ENCODE results near the gene UBTD1.
A peak's percentile ranks its signal among the peaks of the same experiment; 100 is the strongest.

UBTD1 gene

DNA sequence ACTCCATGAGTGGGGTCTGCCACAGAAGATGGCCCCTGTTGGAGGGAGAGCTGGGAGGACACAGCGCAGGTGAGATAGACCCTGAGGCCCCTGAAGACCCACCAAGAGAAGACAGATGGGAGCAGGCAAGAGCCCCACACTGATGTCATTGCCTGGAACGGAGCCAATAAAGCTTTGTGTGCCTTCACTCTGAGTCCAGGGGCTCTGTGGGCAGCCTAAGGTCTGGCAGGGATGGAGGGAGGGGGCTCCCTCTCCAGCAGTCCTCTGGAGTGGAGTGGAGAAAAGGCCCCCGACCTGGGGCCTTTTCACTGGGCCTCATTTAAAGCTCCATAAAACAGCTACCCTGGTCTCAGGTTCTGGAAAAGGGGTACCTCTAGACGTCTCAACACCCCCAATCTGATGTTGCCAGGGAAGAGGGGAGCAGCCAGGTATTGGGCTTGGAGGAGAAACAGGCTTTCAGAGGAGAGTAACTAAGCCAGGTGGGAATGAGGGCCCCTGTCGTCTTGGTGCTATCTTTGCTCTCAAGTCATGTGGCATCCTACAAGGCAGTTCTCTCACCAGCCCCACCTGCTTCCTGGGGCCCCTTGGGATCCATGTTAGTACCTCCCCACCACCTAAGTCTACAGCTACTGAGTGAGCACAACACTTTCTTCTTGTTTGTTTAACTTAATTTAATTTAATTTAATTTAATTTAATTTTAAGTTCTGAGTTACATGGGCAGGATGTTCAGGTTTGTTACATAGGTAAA lies 92.2 kb downstream of the UBTD1 start:
- Histone ChIP-seq H3K4me2 (0 out of 22 replicates have a peak overlapping the region, but pooled peaks of 1 of the 11 experiments have one; percentile 1), H3K36me3 (no peaks in the 10 kb centered on the region), H3K27me3 (no peaks in the 10 kb centered on the region), H3K9me3 (replicated peaks in 1 of 11) (no peaks in the 10 kb centered on the region), H3K4me3 (no peak overlapping the region), H3K4me1 (peaks cover 0 to 12% (median 0%) of the 10 kb centered on the region in 10 experiments; a peak in 3 of 20 replicates), H4K20me1 (no peaks in the 10 kb centered on the region), H3K9ac (no peak overlapping the region), H3K27ac (no peak overlapping the region)
- TF ChIP-seq Cebpa-rat (IDR thresholded peaks at IDR 0.05), result no peak

DNA sequence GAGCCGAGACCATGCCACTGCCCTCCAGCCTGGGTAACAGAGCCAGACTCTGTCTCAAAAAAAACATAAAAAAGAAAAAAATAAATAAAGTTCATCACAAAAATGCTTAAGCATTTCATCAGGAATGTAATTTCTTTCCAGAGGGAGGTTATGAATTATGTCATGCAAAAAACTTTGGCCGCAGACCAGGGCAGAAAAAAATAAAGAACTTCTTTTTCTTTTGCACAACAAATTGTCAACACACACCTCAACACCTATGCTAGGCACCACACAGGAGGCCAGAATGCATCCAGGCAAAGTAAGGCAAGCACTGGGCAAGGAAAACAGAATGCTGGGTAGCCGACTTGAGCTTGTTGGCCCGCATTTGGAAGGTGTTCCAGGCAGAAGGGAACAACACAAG lies 94.7 kb downstream of the UBTD1 start:
- H3K9ac ChIP-seq, result no peak overlapping the region
- TF ChIP-seq Cebpa-rat (IDR thresholded peaks at IDR 0.05), result no peak

DNA sequence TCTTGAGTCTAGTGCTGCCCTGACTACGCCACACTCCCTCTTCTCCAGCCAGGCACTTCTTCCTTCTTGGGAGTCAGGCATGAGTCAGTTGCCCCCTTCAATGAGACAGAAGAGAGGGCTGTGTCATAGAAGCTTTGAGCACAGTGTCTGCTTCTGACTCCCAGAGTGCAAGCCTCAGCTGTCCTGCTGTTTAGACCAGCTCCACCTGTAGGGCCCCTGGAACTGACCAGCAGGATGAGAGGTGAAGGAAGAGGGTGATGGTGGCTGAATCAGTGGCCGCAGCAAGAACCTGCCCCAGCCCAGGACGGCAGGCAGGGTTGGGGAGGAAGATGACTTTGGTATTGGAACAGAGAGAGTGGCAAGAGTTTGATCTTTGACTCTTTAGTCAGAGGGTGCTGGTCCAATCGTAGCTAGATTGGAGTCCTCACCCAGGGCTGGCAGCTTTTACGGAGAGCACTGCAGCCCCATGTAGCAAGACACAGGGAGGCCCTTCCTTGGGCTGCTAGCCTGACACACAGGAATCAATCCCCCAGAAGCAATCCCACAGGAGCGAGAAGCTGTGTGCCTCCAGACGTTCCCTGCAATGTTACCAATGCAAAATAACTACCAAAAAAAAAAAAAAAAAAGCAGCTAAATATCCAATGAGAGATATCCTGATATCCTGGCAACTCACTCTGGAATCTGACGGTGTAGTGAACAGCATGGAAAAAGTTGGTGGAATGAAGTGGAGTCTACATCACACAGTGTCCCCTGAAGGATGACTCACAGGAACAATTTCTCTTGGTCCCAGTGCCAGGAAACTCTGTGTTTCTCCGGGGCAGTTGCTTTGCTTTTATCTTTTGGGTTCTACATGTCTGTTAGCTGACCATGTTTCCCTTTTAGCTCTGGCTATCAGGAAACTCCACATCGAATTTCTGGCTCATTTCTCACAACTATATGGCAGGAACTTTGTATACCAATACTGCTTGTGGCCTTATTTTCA lies 97.7 kb downstream of the UBTD1 start:
- Histone ChIP-seq H3K27ac (no peak overlapping the region), H3K4me2 (peak overlapping the region in 1 of 11 experiments; percentile 35; a peak in 1 of 22 replicates)

More for the DNA sequence above, 94.7 kb downstream of the UBTD1 start:
- Histone ChIP-seq H3K4me2 (no peak overlapping the region), H3K36me3 (no peaks in the 10 kb centered on the region), H3K4me3 (no peak overlapping the region), H3K27me3 (no peaks in the 10 kb centered on the region), H4K20me1 (no peaks in the 10 kb centered on the region; a peak in 1 of 22 replicates), H3K9me3 (replicated peaks in 1 of 11) (no peaks in the 10 kb centered on the region), H3K4me1 (peaks cover under 1 to 17% (median 6%) of the 10 kb centered on the region in 10 experiments; a peak in 14 of 20 replicates), H3K27ac (no peak overlapping the region)

DNA sequence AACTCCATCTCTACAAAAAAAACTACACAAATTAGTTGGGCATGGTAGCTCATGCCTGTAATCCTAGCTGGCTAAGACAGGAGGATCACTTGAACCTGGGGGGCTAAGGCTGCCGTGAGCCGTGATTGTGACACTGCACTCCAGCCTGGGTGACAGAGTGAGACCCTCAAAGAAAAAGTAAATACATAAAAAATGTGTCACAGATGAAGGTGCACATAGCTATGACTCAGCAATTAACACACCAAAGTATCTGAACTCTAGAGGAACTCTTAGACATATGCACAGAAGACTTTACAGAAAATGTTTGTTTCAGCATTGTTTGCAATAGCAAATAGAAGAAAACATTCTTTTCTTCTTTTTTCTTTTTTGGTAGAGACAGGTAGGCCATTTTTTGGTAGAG lies 99.1 kb downstream of the UBTD1 start:
- no peak for TF ChIP-seq Cebpa-rat (IDR thresholded peaks at IDR 0.05)
- H3K9ac ChIP-seq, result no peak overlapping the region
- H3K4me3 ChIP-seq, result no peak overlapping the region
- no peaks in the 10 kb centered on the region; a peak in 1 of 22 replicates for H4K20me1 ChIP-seq
- H3K36me3 ChIP-seq, result no peaks in the 10 kb centered on the region
- no peaks in the 10 kb centered on the region for H3K27me3 ChIP-seq
- no peaks in the 10 kb centered on the region for H3K9me3 ChIP-seq (replicated peaks in 1 of 11)
- H3K4me1 ChIP-seq, result peaks cover 0 to 17% (median 11%) of the 10 kb centered on the region in 10 experiments; a peak in 15 of 20 replicates
- H3K4me2 ChIP-seq, result peak overlapping the region in 1 of 11 experiments; percentile 37; a peak in 1 of 22 replicates
- H3K27ac ChIP-seq, result peak overlapping the region in 4 of 11 experiments; percentile 15 to 56 (median 39); a peak in 5 of 22 replicates

More for the DNA sequence above, 97.7 kb downstream of the UBTD1 start:
- H3K9me3 ChIP-seq (replicated peaks in 1 of 11), result no peaks in the 10 kb centered on the region
- no peaks in the 10 kb centered on the region; a peak in 1 of 22 replicates for H4K20me1 ChIP-seq
- H3K9ac ChIP-seq, result no peak overlapping the region
- TF ChIP-seq Cebpa-rat (IDR thresholded peaks at IDR 0.05), result no peak
- H3K4me1 ChIP-seq, result peaks cover 0 to 17% (median 12%) of the 10 kb centered on the region in 10 experiments; a peak in 15 of 20 replicates
- no peaks in the 10 kb centered on the region for H3K36me3 ChIP-seq
- H3K4me3 ChIP-seq, result no peak overlapping the region
- no peaks in the 10 kb centered on the region for H3K27me3 ChIP-seq

DNA sequence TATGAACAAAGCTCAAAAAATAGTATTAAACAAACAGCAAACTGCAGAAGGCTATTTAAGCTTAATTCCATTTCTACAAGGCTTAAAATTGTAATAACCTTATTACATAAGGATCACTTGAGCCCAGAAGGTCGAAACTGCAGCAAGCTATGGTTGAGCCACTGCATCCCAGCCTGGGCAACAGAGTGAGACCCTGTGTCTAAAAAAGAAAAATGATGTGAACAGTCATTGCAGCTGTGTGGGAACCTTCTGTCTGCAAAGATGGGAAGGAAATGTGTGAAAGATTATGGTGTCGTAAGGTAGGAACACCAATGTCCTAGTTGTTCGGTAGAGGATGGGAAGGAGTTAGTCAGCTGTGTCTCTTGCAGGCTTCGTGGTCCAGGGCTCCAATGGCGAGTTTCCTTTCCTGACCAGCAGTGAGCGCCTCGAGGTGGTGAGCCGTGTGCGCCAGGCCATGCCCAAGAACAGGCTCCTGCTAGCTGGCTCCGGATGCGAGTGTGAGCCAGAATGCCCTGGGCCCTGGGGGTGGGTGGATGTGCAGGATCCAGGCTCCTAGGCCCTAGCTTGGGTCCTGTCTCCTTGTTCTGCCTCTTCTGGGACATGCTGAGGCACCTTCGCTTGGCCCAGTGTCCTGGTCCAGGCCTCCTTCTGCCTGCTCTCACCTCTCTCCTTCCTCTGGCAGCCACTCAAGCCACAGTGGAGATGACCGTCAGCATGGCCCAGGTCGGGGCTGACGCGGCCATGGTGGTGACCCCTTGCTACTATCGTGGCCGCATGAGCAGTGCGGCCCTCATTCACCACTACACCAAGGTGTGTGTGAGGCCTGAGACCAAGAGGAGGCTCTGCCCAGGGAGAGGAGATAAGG lies 99.9 kb downstream of the UBTD1 start:
- no peak overlapping the region for H3K4me3 ChIP-seq
- H3K4me2 ChIP-seq, result peak overlapping the region in 8 of 11 experiments; percentile 8 to 53 (median 39); a peak in 12 of 22 replicates
- no peaks in the 10 kb centered on the region; a peak in 1 of 22 replicates for H4K20me1 ChIP-seq
- no peak overlapping the region; a peak in 1 of 22 replicates for H3K9ac ChIP-seq
- H3K9me3 ChIP-seq (replicated peaks in 1 of 11), result no peaks in the 10 kb centered on the region
- peaks cover 0 to 17% (median 11%) of the 10 kb centered on the region in 10 experiments; a peak in 15 of 20 replicates for H3K4me1 ChIP-seq
- H3K36me3 ChIP-seq, result no peaks in the 10 kb centered on the region
- TF ChIP-seq Cebpa-rat (IDR thresholded peaks at IDR 0.05), result peak in 2 of 11 experiments; percentile 15; a peak in 1 of 22 replicates
- no peaks in the 10 kb centered on the region for H3K27me3 ChIP-seq
- peak overlapping the region in 5 of 11 experiments; percentile 8 to 56 (median 43); a peak in 4 of 22 replicates for H3K27ac ChIP-seq

DNA sequence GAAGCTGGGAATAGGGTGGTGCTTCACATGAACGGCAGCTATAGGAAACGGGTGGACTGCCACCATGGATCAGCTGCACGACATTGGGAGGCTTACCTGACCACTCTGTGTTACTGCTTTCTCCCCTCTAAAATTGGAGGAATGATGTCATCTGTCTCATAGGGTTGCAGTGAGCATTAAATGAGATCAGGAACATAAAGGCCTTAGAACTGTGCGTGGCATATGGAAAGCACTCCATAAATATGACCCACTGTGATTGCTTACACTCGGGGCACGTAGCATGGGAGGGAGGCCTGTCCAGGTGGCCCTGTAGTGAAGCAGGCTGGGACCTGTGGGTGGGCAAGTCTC lies 100.5 kb downstream of the UBTD1 start:
- H3K27ac ChIP-seq, result peak overlapping the region in 4 of 11 experiments; percentile 8 to 52 (median 26); a peak in 4 of 22 replicates
- peaks cover 0 to 17% (median 11%) of the 10 kb centered on the region in 10 experiments; a peak in 15 of 20 replicates for H3K4me1 ChIP-seq
- no peak overlapping the region for H3K9ac ChIP-seq
- H3K4me2 ChIP-seq, result peak overlapping the region in 4 of 11 experiments; percentile 16 to 53 (median 39); a peak in 6 of 22 replicates
- no peaks in the 10 kb centered on the region for H3K9me3 ChIP-seq (replicated peaks in 1 of 11)
- no peak for TF ChIP-seq Cebpa-rat (IDR thresholded peaks at IDR 0.05)
- no peak overlapping the region for H3K4me3 ChIP-seq
- H4K20me1 ChIP-seq, result no peaks in the 10 kb centered on the region; a peak in 1 of 22 replicates
- H3K36me3 ChIP-seq, result no peaks in the 10 kb centered on the region
- no peaks in the 10 kb centered on the region for H3K27me3 ChIP-seq

DNA sequence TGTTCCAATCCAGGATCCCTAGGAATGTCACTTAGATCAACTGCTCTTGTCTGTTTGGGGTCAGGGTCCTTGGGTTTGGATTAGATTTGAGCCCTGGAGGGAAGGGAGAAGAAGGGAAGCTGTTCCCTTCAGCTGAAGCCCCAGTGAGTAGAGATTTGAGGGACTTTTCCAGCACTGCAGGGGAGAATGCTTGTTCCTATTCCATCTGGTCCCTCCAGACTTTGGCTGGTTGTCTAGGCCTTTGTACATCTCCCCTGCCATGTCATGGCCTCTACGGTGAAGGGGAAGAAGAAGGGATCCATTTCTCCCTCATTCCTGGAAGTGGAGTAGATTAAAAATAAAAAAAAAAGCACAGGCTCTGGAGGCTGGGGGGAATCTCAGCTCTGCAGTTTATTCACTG lies 101.9 kb downstream of the UBTD1 start:
- no peak for TF ChIP-seq Cebpa-rat (IDR thresholded peaks at IDR 0.05)
- Histone ChIP-seq H3K4me3 (no peak overlapping the region), H3K4me2 (no peak overlapping the region), H3K9me3 (replicated peaks in 1 of 11) (no peaks in the 10 kb centered on the region), H3K4me1 (peaks cover 0 to 17% (median 11%) of the 10 kb centered on the region in 10 experiments; a peak in 15 of 20 replicates), H4K20me1 (no peaks in the 10 kb centered on the region; a peak in 1 of 22 replicates), H3K27me3 (no peaks in the 10 kb centered on the region), H3K27ac (no peak overlapping the region), H3K36me3 (no peaks in the 10 kb centered on the region), H3K9ac (no peak overlapping the region)
